Measurements from ENCODE around the gene CTNNBL1.

CTNNBL1 gene

GRCh38 chr20:37864298-37864697, 170.5 kb downstream of the CTNNBL1 start:
- TF ChIP-seq CTCF (IDR thresholded peaks at IDR 0.05; ENCODE audit: insufficient read depth, low read length, poor library complexity, severe bottlenecking), result no peak
- DNase-seq (ENCODE audit: extremely low read depth, insufficient read length), result no peak

GRCh38 chr20:37866051-37866450, 172.2 kb downstream of the CTNNBL1 start:
- no peaks in the 10 kb centered on the region for H3K27me3 ChIP-seq (replicated peaks; ENCODE audit: control insufficient read depth, insufficient read depth, low read length)
- H3K36me3 ChIP-seq (ENCODE audit: control insufficient read depth, insufficient read depth, low read length), result peaks cover 14% of the 10 kb centered on the region
- no peak overlapping the region for H3K4me3 ChIP-seq (replicated peaks; ENCODE audit: low read depth, low read length)
- TF ChIP-seq CTCF (IDR thresholded peaks at IDR 0.05; ENCODE audit: insufficient read depth, low read length, poor library complexity, severe bottlenecking), result no peak
- DNase-seq (ENCODE audit: extremely low read depth, insufficient read length), result no peak

More at GRCh38 chr20:37864298-37864697, 170.5 kb downstream of the CTNNBL1 start:
- H3K27me3 ChIP-seq (replicated peaks; ENCODE audit: control insufficient read depth, insufficient read depth, low read length), result no peaks in the 10 kb centered on the region
- H3K36me3 ChIP-seq (ENCODE audit: control insufficient read depth, insufficient read depth, low read length), result peaks cover 12% of the 10 kb centered on the region
- H3K4me3 ChIP-seq (replicated peaks; ENCODE audit: low read depth, low read length), result no peak overlapping the region

- DNase-seq (ENCODE audit: extremely low read depth, insufficient read length), result no peak
- no peak overlapping the region for H3K4me3 ChIP-seq (replicated peaks; ENCODE audit: low read depth, low read length)
- no peak for TF ChIP-seq CTCF (IDR thresholded peaks at IDR 0.05; ENCODE audit: insufficient read depth, low read length, poor library complexity, severe bottlenecking)
- H3K27me3 ChIP-seq (replicated peaks; ENCODE audit: control insufficient read depth, insufficient read depth, low read length), result no peaks in the 10 kb centered on the region
- H3K36me3 ChIP-seq (ENCODE audit: control insufficient read depth, insufficient read depth, low read length), result peaks cover 14% of the 10 kb centered on the region
These were observed 173.7 kb downstream of the CTNNBL1 start for GRCh38 chr20:37867289-37868195.

- no peaks in the 10 kb centered on the region for H3K27me3 ChIP-seq (replicated peaks; ENCODE audit: control insufficient read depth, insufficient read depth, low read length)
- H3K36me3 ChIP-seq (ENCODE audit: control insufficient read depth, insufficient read depth, low read length), result peaks cover 18% of the 10 kb centered on the region
- DNase-seq (ENCODE audit: extremely low read depth, insufficient read length), result no peak
- H3K4me3 ChIP-seq (replicated peaks; ENCODE audit: low read depth, low read length), result no peak overlapping the region
- no peak for TF ChIP-seq CTCF (IDR thresholded peaks at IDR 0.05; ENCODE audit: insufficient read depth, low read length, poor library complexity, severe bottlenecking)
These were observed 175.1 kb downstream of the CTNNBL1 start for GRCh38 chr20:37868851-37869333.

GRCh38 chr20:37869334-37869861, 175.6 kb downstream of the CTNNBL1 start:
- Histone ChIP-seq H3K27me3 (replicated peaks; ENCODE audit: control insufficient read depth, insufficient read depth, low read length) (no peaks in the 10 kb centered on the region), H3K36me3 (ENCODE audit: control insufficient read depth, insufficient read depth, low read length) (peaks cover 21% of the 10 kb centered on the region), H3K4me3 (replicated peaks; ENCODE audit: low read depth, low read length) (no peak overlapping the region)
- no peak for TF ChIP-seq CTCF (IDR thresholded peaks at IDR 0.05; ENCODE audit: insufficient read depth, low read length, poor library complexity, severe bottlenecking)
- no peak for DNase-seq (ENCODE audit: extremely low read depth, insufficient read length)

All from GM06990 (cell line).